ENCODE data around the gene HEYL. TPM values are rescaled to one million over a fixed set of nuclear protein-coding genes. Genes with fewer than 3 reads are reported as not detected.
"Not testable (repeated sequence)": the region's sequence is repeated elsewhere in the genome, so short reads cannot be mapped to it uniquely, and the experiment has no call there.

HEYL gene
- total RNA-seq, 1 donor from 2014 or later: not detected

GRCh38 chr1:39608921-39609320 lies 30.5 kb downstream of the HEYL start:
- no peak for DNase-seq (ENCODE audit: low read depth in 2 of 2)

GRCh38 chr1:39603677-39604076 lies 35.8 kb downstream of the HEYL start:
- DNase-seq (ENCODE audit: low read depth in 2 of 2): not testable (repeated sequence)

DNA sequence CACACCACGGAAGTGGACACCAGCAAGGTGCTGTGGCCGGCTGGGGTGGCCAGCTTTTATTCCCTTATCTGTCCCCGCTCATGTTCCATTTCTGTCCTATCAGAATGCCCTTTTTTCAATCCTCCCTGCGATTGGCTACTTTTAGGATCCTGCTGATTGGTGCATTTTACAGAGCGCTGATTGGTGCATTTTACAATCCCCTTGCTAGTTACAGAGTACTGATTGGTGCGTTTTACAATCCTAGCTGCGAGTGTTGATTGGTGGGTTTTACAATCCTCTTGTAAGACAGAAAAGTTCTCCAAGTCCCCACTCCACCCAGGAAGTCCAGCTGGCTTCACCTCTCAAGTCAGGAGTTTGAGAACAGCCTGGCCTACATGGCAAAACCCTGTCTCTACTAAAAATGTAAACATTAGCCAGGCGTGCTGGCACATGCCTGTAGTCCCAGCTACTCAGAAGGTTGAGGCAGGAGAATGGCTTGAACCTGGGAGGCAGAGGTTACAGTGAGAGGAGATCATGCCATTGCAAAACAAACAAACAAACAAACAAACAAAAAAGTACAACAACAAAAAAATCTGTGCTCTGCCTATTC lies 37.7 kb downstream of the HEYL start:
- DNase-seq (ENCODE audit: low read depth in 2 of 2): not testable (repeated sequence)

DNA sequence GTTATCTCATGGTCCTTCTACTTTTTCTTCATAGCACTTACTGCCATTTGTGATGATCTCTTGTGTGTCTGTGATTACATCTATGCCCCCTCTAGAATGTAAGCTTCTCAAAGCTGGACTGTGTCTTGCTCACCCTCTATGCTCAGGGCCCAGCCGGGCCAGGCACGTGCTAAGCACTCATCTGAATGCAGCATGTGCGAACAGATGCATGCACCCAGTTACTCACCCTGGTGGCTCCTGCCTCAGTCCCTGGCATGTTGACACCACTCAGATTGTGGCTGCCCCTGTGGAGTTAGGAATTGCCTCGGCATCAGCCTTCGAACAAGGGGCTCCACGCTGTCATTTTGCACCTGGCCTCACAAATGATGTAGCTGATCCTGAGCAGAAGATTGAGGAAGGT lies 43.3 kb downstream of the HEYL start:
- DNase-seq (ENCODE audit: low read depth in 2 of 2): no peak

DNA sequence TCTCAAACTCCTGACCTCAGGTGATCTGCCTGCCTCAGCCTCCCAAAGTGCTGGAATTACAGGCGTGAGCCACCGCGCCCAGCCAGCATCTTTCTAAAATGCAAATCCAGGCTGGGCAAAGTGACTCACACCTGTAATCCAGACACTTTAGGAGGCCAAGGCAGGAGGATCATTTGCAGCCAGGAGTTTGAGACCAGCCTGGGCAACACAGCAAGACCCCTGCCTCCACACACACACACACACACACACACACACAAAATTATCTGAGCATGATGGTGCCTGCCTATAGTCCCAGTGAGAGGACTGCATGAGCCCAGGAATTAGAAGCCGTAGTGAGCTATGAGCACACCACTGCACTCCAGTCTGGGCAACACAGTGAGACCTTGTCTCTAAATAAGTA lies 46.1 kb downstream of the HEYL start:
- DNase-seq (ENCODE audit: low read depth in 2 of 2): no peak

- no peak for DNase-seq (ENCODE audit: low read depth in 2 of 2)
Measured at GRCh38 chr1:39592069-39592468, 47.4 kb downstream of the HEYL start.

- DNase-seq (ENCODE audit: low read depth in 2 of 2): no peak
Measured at GRCh38 chr1:39590546-39590945, 48.9 kb downstream of the HEYL start.

- DNase-seq (ENCODE audit: low read depth in 2 of 2): no peak
Measured at GRCh38 chr1:39585933-39586332, 53.5 kb downstream of the HEYL start.

- DNase-seq (ENCODE audit: low read depth in 2 of 2): peak in 1 of 2 donors; percentile 27
Measured at GRCh38 chr1:39576016-39576657, 63.3 kb downstream of the HEYL start.

DNA sequence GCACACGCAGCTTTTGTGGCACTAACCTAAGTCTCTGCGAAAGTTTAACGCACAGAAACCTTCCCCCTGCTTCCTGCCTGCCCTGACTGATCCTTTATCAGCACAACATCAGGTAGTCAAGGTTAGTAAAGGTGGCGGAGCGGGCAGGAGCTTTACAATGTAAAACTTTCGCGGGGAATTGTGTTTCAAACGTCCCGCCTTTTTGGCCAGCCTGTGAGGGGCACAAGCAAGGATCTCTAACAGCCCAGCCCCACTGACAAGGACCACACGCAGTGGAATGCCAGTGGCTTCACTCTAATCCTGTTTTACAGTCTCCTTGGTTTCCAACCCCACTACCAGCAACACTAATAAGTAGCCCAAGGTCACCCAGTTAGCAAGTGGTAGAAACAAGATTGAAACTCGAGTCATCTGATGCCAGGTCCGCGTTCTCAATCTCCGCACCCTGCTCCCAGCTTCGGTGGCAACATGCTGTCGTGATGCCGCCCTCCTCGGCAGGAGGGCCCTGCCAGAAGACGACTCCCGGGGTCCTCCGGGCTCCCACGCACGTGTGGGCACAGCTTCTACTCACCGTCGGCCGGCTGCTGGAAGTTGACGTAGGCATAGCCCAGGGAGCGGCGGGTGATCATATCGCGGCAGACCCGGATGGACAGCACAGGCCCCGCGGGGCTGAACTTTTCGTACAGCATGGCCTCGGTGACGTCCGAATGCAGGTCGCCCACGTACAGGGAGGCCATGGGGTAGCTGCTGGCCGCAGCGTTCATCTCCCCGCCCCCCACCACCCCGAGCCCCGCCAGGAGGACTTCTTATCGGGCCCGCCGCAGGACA lies 64.0 kb downstream of the HEYL start:
- peak; percentile 66 to 70 for DNase-seq (ENCODE audit: low read depth in 2 of 2)

DNA sequence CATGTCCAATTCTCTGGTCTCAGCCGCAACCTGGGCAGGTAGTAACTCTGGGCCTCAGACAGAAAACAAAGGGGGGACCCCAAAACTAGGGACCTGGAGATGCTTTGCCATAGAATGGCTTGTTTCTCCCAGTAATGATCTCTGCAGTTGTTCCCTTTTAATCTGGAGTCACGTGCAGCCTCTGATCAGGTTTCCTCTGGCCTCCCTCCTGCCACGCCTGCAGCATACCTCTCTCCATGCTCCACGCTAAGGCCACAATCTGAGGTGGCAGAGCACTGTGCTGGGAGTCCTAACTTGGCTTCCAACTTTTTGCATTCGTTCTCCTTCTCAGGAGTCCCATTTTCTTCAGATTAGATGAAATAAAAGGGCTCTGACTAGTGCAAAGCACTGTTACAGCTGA lies 64.8 kb downstream of the HEYL start:
- peak; percentile 8 to 27 for DNase-seq (ENCODE audit: low read depth in 2 of 2)

Other genes starting within 250 kb of the HEYL start
- gene BMP8A, start 148.0 kb downstream of the HEYL start, total RNA-seq: 0.40 and 0.44 TPM in 2 replicates
- 122 and 124 TPM in 2 replicates for gene PABPC4, start 62.9 kb downstream of the HEYL start, total RNA-seq
- not detected in 2 replicates for gene NT5C1A, start 32.5 kb upstream of the HEYL start, total RNA-seq
- gene HPCAL4, start 51.8 kb upstream of the HEYL start, total RNA-seq: not detected in 2 replicates
- 28.1 and 38.7 TPM in 2 replicates for gene PPIE, start 99.2 kb upstream of the HEYL start, total RNA-seq
- gene OXCT2, start 131.7 kb upstream of the HEYL start, total RNA-seq: 2.6 and 4.2 TPM in 2 replicates
- under 0.01 and 0.20 TPM in 2 replicates for gene BMP8B, start 149.2 kb upstream of the HEYL start, total RNA-seq
- 11.7 and 13.1 TPM in 2 replicates for gene TRIT1, start 243.9 kb upstream of the HEYL start, total RNA-seq